SK-N-SH (cell line): Measurements from ENCODE around the gene LLGL2. TPM values are rescaled to one million over a fixed set of nuclear protein-coding genes. Genes with fewer than 3 reads are reported as not detected.

ENCODE experiments used
- CTCF ChIA-PET: fragments of 300-600, 350-600 bp; formaldehyde crosslinking; extraction: SDS; loops from one replicate; lab custom pipeline; 2021; lab: Yijun Ruan, JAX
- POLR2A ChIA-PET: fragments of 350-600 bp; sonication (Branson Sonifier 250); formaldehyde crosslinking; extraction: SDS; loops from one replicate; lab custom pipeline; 2020; ENCODE audit warnings: antibody characterized with exemption, inconsistent platforms; lab: Yijun Ruan, JAX
- DNase-seq: peaks from one replicate; pipeline ENCODE4 v3.0.0; 2012
- H2AFZ ChIP-seq: fragments of 200-600 bp; sonication (generic); 2 replicates; pipeline ENCODE4 v1.8.1; 2016; ENCODE audit warnings: antibody characterized with exemption, mild to moderate bottlenecking, low read depth
- H3F3A ChIP-seq: fragments of 200-600 bp; sonication (generic); replicated peaks from 2 replicates; pipeline ENCODE3; 2016; ENCODE audit warnings: antibody characterized with exemption, mild to moderate bottlenecking; ENCODE audit not compliant: insufficient read depth
- H3K27ac ChIP-seq, 2 experiments: fragments of 200-500 bp in 1 of 2; fragments of 200-600 bp in 1 of 2; sonication (Bioruptor generic) in 1 of 2; sonication (generic), shearing (Covaris generic) in 1 of 2; 2 replicates each; pipeline versions ENCODE4 v1.5.1 to v1.6.1; 2014 to 2016; ENCODE audit warnings: low read depth in 2 of 2, inconsistent platforms in 1 of 2, low read length in 1 of 2, mild to moderate bottlenecking in 1 of 2, mixed read lengths in 1 of 2
- H3K27me3 ChIP-seq: fragments of 200-600 bp; sonication (generic), shearing (Covaris generic); 2 replicates; pipeline ENCODE4 v1.6.1; 2016; ENCODE audit warnings: mixed run types; ENCODE audit not compliant: insufficient read depth
- H3K36me3 ChIP-seq, 2 experiments: fragments of 200-500 bp in 1 of 2; fragments of 200-600 bp in 1 of 2; sonication (Bioruptor generic) in 1 of 2; sonication (generic) in 1 of 2; replicated peaks in 1 of 2; 2 replicates each; pipeline versions ENCODE3 to v1.5.1; 2014 to 2016; ENCODE audit warnings: low read length in 1 of 2, mild to moderate bottlenecking in 1 of 2; ENCODE audit not compliant: insufficient read depth in 2 of 2, control insufficient read depth in 1 of 2
- H3K4me1 ChIP-seq, 2 experiments: fragments of 200-500 bp in 1 of 2; fragments of 200-600 bp in 1 of 2; sonication (Bioruptor generic) in 1 of 2; sonication (generic), shearing (Covaris generic) in 1 of 2; 2 replicates each; pipeline versions ENCODE4 v1.5.1 to v1.6.1; 2014 to 2016; ENCODE audit warnings: low read depth in 1 of 2, low read length in 1 of 2, mixed run types in 1 of 2; ENCODE audit not compliant: insufficient read depth in 2 of 2, control insufficient read depth in 1 of 2
- H3K4me2 ChIP-seq: fragments of 200-600 bp; sonication (generic), shearing (Covaris generic); 2 replicates; pipeline ENCODE4 v1.6.1; 2017; ENCODE audit warnings: mixed run types
- H3K4me3 ChIP-seq, 2 experiments: fragments of 200-500 bp in 1 of 2; fragments of 200-600 bp in 1 of 2; sonication (Bioruptor generic) in 1 of 2; sonication (generic), shearing (Covaris generic) in 1 of 2; 2 replicates each; pipeline versions ENCODE4 v1.5.1 to v1.8.1; 2014 to 2016; ENCODE audit warnings: low read depth in 2 of 2, inconsistent platforms in 1 of 2, low read length in 1 of 2, mild to moderate bottlenecking in 1 of 2, mixed read lengths in 1 of 2, moderate library complexity in 1 of 2
- H3K79me2 ChIP-seq: fragments of 200-600 bp; sonication (generic); 2 replicates; pipeline ENCODE4 v1.8.1; 2017; ENCODE audit warnings: mild to moderate bottlenecking; ENCODE audit not compliant: insufficient read depth
- H3K9ac ChIP-seq: fragments of 200-600 bp; sonication (generic); 2 replicates; pipeline ENCODE4 v1.6.1; 2017; ENCODE audit warnings: mixed run types
- H3K9me2 ChIP-seq: fragments of 200-600 bp; sonication (generic); 2 replicates; pipeline ENCODE4 v1.6.1; 2017; ENCODE audit warnings: mixed run types
- H3K9me3 ChIP-seq: fragments of 200-600 bp; sonication (generic); 2 replicates; pipeline ENCODE4 v1.6.1; 2017; ENCODE audit warnings: mixed run types, mild to moderate bottlenecking, moderate library complexity
- H4K20me1 ChIP-seq: fragments of 200-600 bp; sonication (generic); 2 replicates; pipeline ENCODE4 v1.6.1; 2017; ENCODE audit warnings: mild to moderate bottlenecking, mixed run types; ENCODE audit not compliant: insufficient read depth
- CHD2 ChIP-seq: fragments of 150-350 bp; IDR thresholded peaks from 2 replicates; pipeline ENCODE4 v1.6.1; 2018; ENCODE audit warnings: low read length; ENCODE audit not compliant: partially characterized antibody
- ELF1 ChIP-seq: IDR thresholded peaks from 2 replicates; pipeline ENCODE4 v1.4.0; 2012
- EP300 ChIP-seq, 2 experiments: IDR thresholded peaks; 2 replicates each; pipeline versions ENCODE4 v1.4.0 to v1.6.1; 2012; ENCODE audit warnings: borderline replicate concordance in 1 of 2, low read depth in 1 of 2, low read length in 1 of 2
- FOSL2 ChIP-seq: IDR thresholded peaks from 2 replicates; pipeline ENCODE4 v1.4.0; 2012; ENCODE audit warnings: low read depth, mild to moderate bottlenecking, moderate library complexity, borderline replicate concordance
- FOXJ3 ChIP-seq: sonication (generic); formaldehyde crosslinking; IDR thresholded peaks from 2 replicates; pipeline ENCODE4 v1.5.1; 2020; ENCODE audit warnings: mild to moderate bottlenecking, missing genetic modification reagents
- JUND ChIP-seq: IDR thresholded peaks from 2 replicates; pipeline ENCODE4 v1.4.0; 2012
- MAX ChIP-seq: IDR thresholded peaks from 2 replicates; pipeline ENCODE4 v1.4.0; 2012; ENCODE audit warnings: low read depth
- MEF2A ChIP-seq: IDR thresholded peaks from 2 replicates; pipeline ENCODE4 v1.4.0; 2012; ENCODE audit warnings: low read depth, borderline replicate concordance
- NFIC ChIP-seq: IDR thresholded peaks from 2 replicates; pipeline ENCODE4 v1.4.0; 2012; ENCODE audit warnings: borderline replicate concordance
- POLR2AphosphoS5 ChIP-seq: IDR thresholded peaks from 2 replicates; pipeline ENCODE4 v1.6.1; 2012; ENCODE audit warnings: low read depth, low read length
- RCOR1 ChIP-seq: fragments of 150-350 bp; IDR thresholded peaks from 2 replicates; pipeline ENCODE4 v1.6.1; 2017; ENCODE audit warnings: antibody characterized with exemption, low read length
- REST ChIP-seq: IDR thresholded peaks from 2 replicates; pipeline ENCODE4 v1.6.1; 2012; ENCODE audit warnings: mild to moderate bottlenecking, low read depth, low read length, moderate library complexity
- SMC3 ChIP-seq: IDR thresholded peaks from 2 replicates; pipeline ENCODE4 v1.6.1; 2012; ENCODE audit warnings: low read depth, low read length, improper control_type of control experiment
- TCF12 ChIP-seq: IDR thresholded peaks from 2 replicates; pipeline ENCODE4 v1.4.0; 2012
- USF1 ChIP-seq: IDR thresholded peaks from 2 replicates; pipeline ENCODE4 v1.4.0; 2012; ENCODE audit warnings: low read depth, borderline replicate concordance
- USF2 ChIP-seq: fragments of 150-350 bp; IDR thresholded peaks from 2 replicates; pipeline ENCODE4 v1.6.1; 2017; ENCODE audit warnings: antibody characterized with exemption, low read length, low read depth, borderline replicate concordance
- WGBS: methylation state at CpG from one replicate; pipeline ENCODE4 v1.1.6; 2017; ENCODE audit warnings: low lambda C conversion rate; 5-methylcytosine and 5-hydroxymethylcytosine counted together
- polyA plus RNA-seq, 3 experiments: library from polyadenylated mRNA; depleted of rRNA; stranded (reverse); fragments of >200 nt; gene quantifications; 2 replicates each; pipeline ENCODE4 v1.2.3, GENCODE V29; 2012

LLGL2 gene
- polyA plus RNA-seq, 1 of the 3 experiments (the other 2 are of a cell fraction), result 6.7 TPM

GRCh38 chr17:75617218-75617617, 91.7 kb downstream of the LLGL2 start (continued):
- no peak for TF ChIP-seq USF2
- TF ChIP-seq SMC3, result no peak

- H3K27ac ChIP-seq, result no peak overlapping the region
- no peaks in the 10 kb centered on the region for H3K79me2 ChIP-seq
- H3K4me1 ChIP-seq, result peaks cover 0 to 24% of the 10 kb centered on the region in 2 experiments; a peak in 1 of 4 replicates
- WGBS, result 72% methylated on average over 11 of the region's 11 CpGs
- no peaks in the 10 kb centered on the region for H3K9me2 ChIP-seq
- no peak overlapping the region for H3K9ac ChIP-seq
- H3F3A ChIP-seq, result no peaks in the 10 kb centered on the region
- H2AFZ ChIP-seq, result no peak overlapping the region
- no peaks in the 10 kb centered on the region for H3K27me3 ChIP-seq
- ChIA-PET POLR2A (no interaction called here), CTCF (interaction anchor here (0.7 to 37.9 kb wide), 8 partner anchors 8 to 191 kb away, joined by 3 to 1189 read pairs (median 15); partner anchors contain the start of gene SMIM5)
- H3K4me3 ChIP-seq, result no peak overlapping the region
- H3K36me3 ChIP-seq, result no peaks in the 10 kb centered on the region
- H3K9me3 ChIP-seq, result no peaks in the 10 kb centered on the region
- H4K20me1 ChIP-seq, result no peaks in the 10 kb centered on the region
- DNase-seq, result no peak
- TF ChIP-seq SMC3 (no peak), USF1 (no peak), NFIC (no peak), ELF1 (no peak), EP300 (IDR thresholded peaks at IDR 0.05; ENCODE audit: borderline replicate concordance in 1 of 2, low read depth in 1 of 2, low read length in 1 of 2) (no peak), JUND (no peak), FOXJ3 (CRISPR knock-in tag) (no peak), CHD2 (no peak), MEF2A (no peak), RCOR1 (no peak), MAX (no peak), POLR2AphosphoS5 (no peak), REST (no peak), TCF12 (no peak), FOSL2 (no peak)
- no peak overlapping the region for H3K4me2 ChIP-seq
Observed at GRCh38 chr17:75617675-75618074, 92.2 kb downstream of the LLGL2 start.
